Neural cell (in vitro differentiated cells): Measurements from ENCODE around the gene FARP2. TPM values are rescaled to one million over a fixed set of nuclear protein-coding genes. Genes with fewer than 3 reads are reported as not detected.

Experiments
- H2AFZ ChIP-seq: fragments of 200-600, 300-800 bp; sonication (generic), shearing (Covaris generic); 2 replicates; pipeline ENCODE4 v1.6.0; 2014; ENCODE audit warnings: low read depth, mild to moderate bottlenecking, antibody characterized with exemption, low read length, moderate library complexity
- H3F3A ChIP-seq: fragments of 200-600 bp; shearing (Covaris generic); 2 replicates; pipeline ENCODE4 v1.6.1; 2016; ENCODE audit warnings: mild to moderate bottlenecking, moderate library complexity, mixed read lengths, antibody characterized with exemption, low read length; ENCODE audit not compliant: insufficient read depth, poor library complexity, severe bottlenecking
- H3K27ac ChIP-seq: fragments of 200-600, 300-800 bp; sonication (generic), shearing (Covaris generic); 2 replicates; pipeline ENCODE4 v1.5.1; 2014; ENCODE audit warnings: mild to moderate bottlenecking, low read length, moderate library complexity
- H3K27me3 ChIP-seq: fragments of 300-800, 200-600 bp; sonication (generic), shearing (Covaris generic); 2 replicates; pipeline ENCODE4 v1.6.0; 2014; ENCODE audit warnings: mild to moderate bottlenecking, low read depth, low read length, moderate library complexity; ENCODE audit not compliant: insufficient read depth
- H3K36me3 ChIP-seq: fragments of 300-800, 200-600 bp; sonication (generic), shearing (Covaris generic); 2 replicates; pipeline ENCODE4 v1.5.1; 2014; ENCODE audit warnings: mild to moderate bottlenecking, antibody characterized with exemption, low read length, moderate library complexity; ENCODE audit not compliant: insufficient read depth
- H3K4me2 ChIP-seq: fragments of 300-800, 200-600 bp; sonication (generic), shearing (Covaris generic); 2 replicates; pipeline ENCODE4 v1.6.0; 2014; ENCODE audit warnings: mild to moderate bottlenecking, low read length
- H3K4me3 ChIP-seq: fragments of 300-800, 200-600 bp; sonication (generic), shearing (Covaris generic); 2 replicates; pipeline ENCODE4 v1.5.1; 2014; ENCODE audit warnings: mild to moderate bottlenecking, low read length, moderate library complexity
- H3K79me2 ChIP-seq: fragments of 200-600 bp; shearing (Covaris generic); replicated peaks from 2 replicates; pipeline ENCODE4 v1.6.0; 2014; ENCODE audit warnings: mild to moderate bottlenecking, low read length, moderate library complexity; ENCODE audit not compliant: insufficient read depth
- H3K9ac ChIP-seq: fragments of 300-800, 200-600 bp; sonication (generic), shearing (Covaris generic); 2 replicates; pipeline ENCODE4 v1.6.1; 2016; ENCODE audit warnings: mild to moderate bottlenecking, low read length, mixed read lengths
- H3K9me2 ChIP-seq: fragments of 200-600 bp; shearing (Covaris generic); 2 replicates; pipeline ENCODE4 v1.6.1; 2016; ENCODE audit warnings: mild to moderate bottlenecking, low read length, mixed read lengths; ENCODE audit not compliant: insufficient read depth
- H3K9me3 ChIP-seq: fragments of 200-600, 300-800 bp; sonication (generic), shearing (Covaris generic); 2 replicates; pipeline ENCODE4 v1.6.1; 2016; ENCODE audit warnings: mild to moderate bottlenecking, mixed run types, low read length, moderate library complexity, mixed read lengths
- H4K20me1 ChIP-seq: fragments of 200-600 bp; shearing (Covaris generic); 2 replicates; pipeline ENCODE4 v1.6.1; 2016; ENCODE audit warnings: mild to moderate bottlenecking, mixed run types; ENCODE audit not compliant: insufficient read depth
- EP300 ChIP-seq: fragments of 450-650 bp; conservative IDR thresholded peaks from 2 replicates; pipeline ENCODE4 v1.6.1; 2014; ENCODE audit warnings: antibody characterized with exemption, mild to moderate bottlenecking, moderate library complexity; ENCODE audit not compliant: poor library complexity, severe bottlenecking
- EZH2 ChIP-seq: fragments of 200-600, 300-800 bp; shearing (Covaris generic), sonication (generic); IDR thresholded peaks from 2 replicates; pipeline ENCODE4 v1.6.1; 2014; ENCODE audit warnings: antibody characterized with exemption, low read length, borderline replicate concordance, mild to moderate bottlenecking; ENCODE audit not compliant: insufficient read depth, poor library complexity, severe bottlenecking
- MXI1 ChIP-seq: fragments of 450-650 bp; conservative IDR thresholded peaks from 2 replicates; pipeline ENCODE4 v1.6.1; 2014; ENCODE audit warnings: antibody characterized with exemption, mild to moderate bottlenecking; ENCODE audit not compliant: poor library complexity, severe bottlenecking
- POLR2AphosphoS5 ChIP-seq: IDR thresholded peaks from 2 replicates; pipeline ENCODE4 v1.6.1; 2012
- RAD21 ChIP-seq: fragments of 450-650 bp; conservative IDR thresholded peaks from 2 replicates; pipeline ENCODE4 v1.6.1; 2014; ENCODE audit warnings: antibody characterized with exemption, mild to moderate bottlenecking, moderate library complexity
- SMC3 ChIP-seq: fragments of 450-650 bp; conservative IDR thresholded peaks from 2 replicates; pipeline ENCODE4 v1.6.1; 2014; ENCODE audit warnings: antibody characterized with exemption, mild to moderate bottlenecking, moderate library complexity; ENCODE audit not compliant: poor library complexity
- TAF1 ChIP-seq: IDR thresholded peaks from 2 replicates; pipeline ENCODE4 v1.6.1; 2012; ENCODE audit warnings: low read depth
- polyA plus RNA-seq: library from polyadenylated mRNA; depleted of rRNA; stranded (reverse); fragments of >200 nt; gene quantifications from 2 replicates; pipeline ENCODE4 v1.2.3, GENCODE V29; 2014
- TF ChIP-seq, protein P1 (sequence below): fragments of 450-650 bp; IDR thresholded peaks from 2 replicates; pipeline ENCODE4 v1.5.1; 2014; ENCODE audit warnings: antibody characterized with exemption, mild to moderate bottlenecking, moderate library complexity; ENCODE audit not compliant: poor library complexity, severe bottlenecking
- TF ChIP-seq, protein P2 (sequence below): IDR thresholded peaks from 2 replicates; pipeline ENCODE4 v1.6.1; 2012; ENCODE audit warnings: borderline replicate concordance

FARP2 gene
- polyA plus RNA-seq, 1 donor from 2014 or later = 13.3 TPM

DNA sequence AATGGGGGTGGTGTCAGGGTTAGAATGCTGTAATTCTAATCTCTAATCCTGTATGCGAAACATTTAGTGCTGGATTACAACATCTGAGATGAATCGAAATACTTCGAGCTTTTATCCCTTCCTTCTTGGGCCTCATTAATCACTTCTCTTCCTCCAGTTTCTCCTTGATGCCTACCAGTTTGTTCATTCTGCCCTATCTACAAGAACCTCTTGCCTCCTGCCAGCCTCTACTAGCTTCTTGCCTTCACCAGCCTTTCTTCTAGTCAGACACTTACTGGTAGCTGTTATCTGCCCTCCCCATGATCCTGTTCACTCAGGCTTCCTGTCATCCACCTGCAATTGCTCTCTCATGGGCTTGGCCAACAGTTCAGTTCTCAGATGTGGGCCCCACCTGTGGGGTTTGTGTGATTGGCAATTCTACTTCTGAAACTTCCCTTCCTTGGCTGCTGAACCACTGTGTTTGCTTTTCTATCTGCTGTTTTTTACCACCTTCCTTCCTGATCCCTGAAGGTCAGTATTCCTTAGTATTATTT is 15.4 kb upstream of the FARP2 start:
- Histone ChIP-seq H3K4me3 (no peak overlapping the region), H3K9me3 (no peaks in the 10 kb centered on the region), H3K36me3 (no peaks in the 10 kb centered on the region), H3K9ac (no peak overlapping the region), H3K4me2 (no peak overlapping the region), H4K20me1 (no peaks in the 10 kb centered on the region), H2AFZ (no peak overlapping the region), H3K79me2 (no peaks in the 10 kb centered on the region), H3K9me2 (no peaks in the 10 kb centered on the region), H3K27me3 (no peaks in the 10 kb centered on the region), H3K27ac (no peak overlapping the region), H3F3A (no peaks in the 10 kb centered on the region)
- TF ChIP-seq EP300 (no peak), SMC3 (no peak), TAF1 (no peak), MXI1 (no peak), EZH2 (no peak)

DNA sequence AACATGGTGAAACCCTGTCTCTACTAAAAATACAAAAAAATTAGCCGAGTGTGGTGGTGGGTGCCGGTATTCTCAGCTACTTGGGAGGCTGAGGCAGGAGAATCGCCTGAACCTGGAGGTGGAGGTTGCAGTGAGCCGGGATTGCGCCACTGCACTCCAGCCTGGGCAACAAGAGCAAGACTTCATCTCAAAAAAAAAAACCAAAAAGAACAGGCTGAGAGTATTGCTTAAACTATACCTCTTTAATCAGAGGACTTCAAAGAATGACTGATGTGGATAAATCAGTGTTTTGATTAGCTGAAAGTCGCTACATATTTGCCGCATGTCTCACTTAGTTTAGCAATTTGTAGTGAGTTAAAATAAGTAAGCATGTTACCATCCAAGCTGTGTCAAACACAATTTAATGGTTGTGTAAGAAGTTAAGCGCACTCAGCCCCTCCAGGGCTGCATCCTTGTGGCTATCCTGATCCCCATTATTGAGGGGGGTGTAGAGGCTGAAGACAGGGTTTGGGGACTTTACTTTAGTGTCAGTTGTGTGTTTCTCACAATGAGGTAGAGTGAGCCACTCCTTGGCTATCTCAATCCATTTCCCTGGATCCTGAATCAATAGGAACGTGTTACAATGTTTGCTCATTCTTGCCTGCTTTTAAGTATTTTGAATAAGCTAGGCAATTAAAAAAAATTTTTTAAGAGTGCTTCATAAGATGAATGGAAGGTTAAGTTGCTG is 11.0 kb upstream of the FARP2 start:
- Histone ChIP-seq H3K9me2 (no peaks in the 10 kb centered on the region), H4K20me1 (no peaks in the 10 kb centered on the region), H3K9me3 (no peaks in the 10 kb centered on the region), H3K4me3 (no peak overlapping the region), H3K9ac (no peak overlapping the region), H2AFZ (no peak overlapping the region), H3K36me3 (peaks cover 6% of the 10 kb centered on the region), H3K4me2 (no peak overlapping the region), H3K27ac (no peak overlapping the region), H3K79me2 (no peaks in the 10 kb centered on the region), H3F3A (no peaks in the 10 kb centered on the region), H3K27me3 (no peaks in the 10 kb centered on the region)
- TF ChIP-seq RAD21 (no peak), TAF1 (no peak), POLR2AphosphoS5 (no peak), EZH2 (no peak), EP300 (no peak), MXI1 (no peak), SMC3 (no peak)
- TF ChIP-seq, protein P1, sequence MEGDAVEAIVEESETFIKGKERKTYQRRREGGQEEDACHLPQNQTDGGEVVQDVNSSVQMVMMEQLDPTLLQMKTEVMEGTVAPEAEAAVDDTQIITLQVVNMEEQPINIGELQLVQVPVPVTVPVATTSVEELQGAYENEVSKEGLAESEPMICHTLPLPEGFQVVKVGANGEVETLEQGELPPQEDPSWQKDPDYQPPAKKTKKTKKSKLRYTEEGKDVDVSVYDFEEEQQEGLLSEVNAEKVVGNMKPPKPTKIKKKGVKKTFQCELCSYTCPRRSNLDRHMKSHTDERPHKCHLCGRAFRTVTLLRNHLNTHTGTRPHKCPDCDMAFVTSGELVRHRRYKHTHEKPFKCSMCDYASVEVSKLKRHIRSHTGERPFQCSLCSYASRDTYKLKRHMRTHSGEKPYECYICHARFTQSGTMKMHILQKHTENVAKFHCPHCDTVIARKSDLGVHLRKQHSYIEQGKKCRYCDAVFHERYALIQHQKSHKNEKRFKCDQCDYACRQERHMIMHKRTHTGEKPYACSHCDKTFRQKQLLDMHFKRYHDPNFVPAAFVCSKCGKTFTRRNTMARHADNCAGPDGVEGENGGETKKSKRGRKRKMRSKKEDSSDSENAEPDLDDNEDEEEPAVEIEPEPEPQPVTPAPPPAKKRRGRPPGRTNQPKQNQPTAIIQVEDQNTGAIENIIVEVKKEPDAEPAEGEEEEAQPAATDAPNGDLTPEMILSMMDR = no peak
- TF ChIP-seq, protein P2, sequence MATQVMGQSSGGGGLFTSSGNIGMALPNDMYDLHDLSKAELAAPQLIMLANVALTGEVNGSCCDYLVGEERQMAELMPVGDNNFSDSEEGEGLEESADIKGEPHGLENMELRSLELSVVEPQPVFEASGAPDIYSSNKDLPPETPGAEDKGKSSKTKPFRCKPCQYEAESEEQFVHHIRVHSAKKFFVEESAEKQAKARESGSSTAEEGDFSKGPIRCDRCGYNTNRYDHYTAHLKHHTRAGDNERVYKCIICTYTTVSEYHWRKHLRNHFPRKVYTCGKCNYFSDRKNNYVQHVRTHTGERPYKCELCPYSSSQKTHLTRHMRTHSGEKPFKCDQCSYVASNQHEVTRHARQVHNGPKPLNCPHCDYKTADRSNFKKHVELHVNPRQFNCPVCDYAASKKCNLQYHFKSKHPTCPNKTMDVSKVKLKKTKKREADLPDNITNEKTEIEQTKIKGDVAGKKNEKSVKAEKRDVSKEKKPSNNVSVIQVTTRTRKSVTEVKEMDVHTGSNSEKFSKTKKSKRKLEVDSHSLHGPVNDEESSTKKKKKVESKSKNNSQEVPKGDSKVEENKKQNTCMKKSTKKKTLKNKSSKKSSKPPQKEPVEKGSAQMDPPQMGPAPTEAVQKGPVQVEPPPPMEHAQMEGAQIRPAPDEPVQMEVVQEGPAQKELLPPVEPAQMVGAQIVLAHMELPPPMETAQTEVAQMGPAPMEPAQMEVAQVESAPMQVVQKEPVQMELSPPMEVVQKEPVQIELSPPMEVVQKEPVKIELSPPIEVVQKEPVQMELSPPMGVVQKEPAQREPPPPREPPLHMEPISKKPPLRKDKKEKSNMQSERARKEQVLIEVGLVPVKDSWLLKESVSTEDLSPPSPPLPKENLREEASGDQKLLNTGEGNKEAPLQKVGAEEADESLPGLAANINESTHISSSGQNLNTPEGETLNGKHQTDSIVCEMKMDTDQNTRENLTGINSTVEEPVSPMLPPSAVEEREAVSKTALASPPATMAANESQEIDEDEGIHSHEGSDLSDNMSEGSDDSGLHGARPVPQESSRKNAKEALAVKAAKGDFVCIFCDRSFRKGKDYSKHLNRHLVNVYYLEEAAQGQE = no peak
